Mammary epithelial cell (primary cell): ENCODE measurements around the gene PDE1C.

ENCODE experiments used
- CTCF ChIP-seq, 2 donors: IDR thresholded peaks in 1 of 2; conservative IDR thresholded peaks in 1 of 2; 2 replicates each; pipeline ENCODE4 v1.5.1; 2011 to 2012; ENCODE audit warnings: inconsistent platforms in 2 of 2, low read length in 2 of 2, mild to moderate bottlenecking in 2 of 2, control low read depth in 1 of 2, low read depth in 1 of 2; ENCODE audit not compliant: insufficient read depth in 1 of 2; ENCODE audit errors: extremely low read depth in 1 of 2
- EZH2 ChIP-seq: IDR thresholded peaks from 2 replicates; pipeline ENCODE4 v1.6.1; 2012; ENCODE audit warnings: low read length, inconsistent platforms, borderline replicate concordance

GRCh38 chr7:32075612-32076011, 5.4 kb upstream of the PDE1C start:
- TF ChIP-seq CTCF (conservative IDR thresholded peaks at IDR 0.05 in 1 of 2, IDR thresholded peaks at IDR 0.05 in 1 of 2; ENCODE audit: extremely low read depth in 1 of 2, insufficient read depth in 1 of 2, low read depth in 1 of 2, low read length in 2 of 2) (no peak), EZH2 (no peak)
